ENCODE data around the gene REXO5.

Gene REXO5

GRCh38 chr16:20875355-20875650 lies 69.0 kb downstream of the REXO5 start:
- DNase-seq = no peak

GRCh38 chr16:20878682-20879147 lies 72.4 kb downstream of the REXO5 start:
- DNase-seq = no peak

GRCh38 chr16:20879175-20880040 lies 73.1 kb downstream of the REXO5 start:
- no peak for DNase-seq

- no peak for DNase-seq
Observed at GRCh38 chr16:20880867-20881502, 74.7 kb downstream of the REXO5 start.

GRCh38 chr16:20881503-20881878 lies 75.2 kb downstream of the REXO5 start:
- DNase-seq = no peak

- no peak for DNase-seq
Observed at GRCh38 chr16:20883554-20884239, 77.4 kb downstream of the REXO5 start.

- no peak for DNase-seq
Observed at GRCh38 chr16:20884240-20884556, 77.9 kb downstream of the REXO5 start.

- DNase-seq = no peak
Observed at GRCh38 chr16:20886320-20886719, 80.0 kb downstream of the REXO5 start.

- DNase-seq = no peak
Observed at GRCh38 chr16:20887207-20887606, 80.9 kb downstream of the REXO5 start.

GRCh38 chr16:20889625-20890275 lies 83.4 kb downstream of the REXO5 start:
- DNase-seq = no peak

- no peak for DNase-seq
Observed at GRCh38 chr16:20894388-20894787, 88.1 kb downstream of the REXO5 start.

- DNase-seq = no peak
Observed at GRCh38 chr16:20897253-20897897, 91.0 kb downstream of the REXO5 start.

- no peak for DNase-seq
Observed at GRCh38 chr16:20897922-20898321, 91.6 kb downstream of the REXO5 start.

- no peak for DNase-seq
Observed at GRCh38 chr16:20899071-20899470, 92.7 kb downstream of the REXO5 start.

Data from left hindlimb (tissue), 1 donor.